A673 (cell line): ENCODE data around the gene SGMS1.

ENCODE experiments used
- CTCF ChIP-seq: fragments of 300-800, 200-600 bp; sonication (generic); conservative IDR thresholded peaks from 2 replicates; pipeline ENCODE4 v1.5.1; 2017; ENCODE audit warnings: low read depth, mild to moderate bottlenecking, antibody characterized with exemption, low read length, moderate library complexity, mixed read lengths
- EZH2 ChIP-seq: fragments of 200-600 bp; sonication (generic); IDR thresholded peaks from 2 replicates; pipeline ENCODE4 v1.6.1; 2017; ENCODE audit warnings: borderline replicate concordance, low read depth, mild to moderate bottlenecking, mixed read lengths, antibody characterized with exemption, low read length; ENCODE audit not compliant: poor library complexity, severe bottlenecking

- TF ChIP-seq CTCF (no peak), EZH2 (no peak)
Measured at GRCh38 chr10:50281967-50282522, 341.7 kb downstream of the SGMS1 start.
